BE2C (cell line): ENCODE results near the gene XRCC1.
A peak's percentile ranks its signal among the peaks of the same experiment; 100 is the strongest.

Source experiments
- DNase-seq: peaks from one replicate; pipeline ENCODE4 v3.0.0-alpha.2; 2020
- H3K27me3 ChIP-seq: fragments of 250-450 bp; sonication (Bioruptor Pico); 2 replicates; pipeline ENCODE4 v1.5.1; 2020; ENCODE audit warnings: mild to moderate bottlenecking
- H3K36me3 ChIP-seq: fragments of 250-450 bp; sonication (Bioruptor Pico); 2 replicates; pipeline ENCODE4 v1.5.1; 2020; ENCODE audit warnings: mild to moderate bottlenecking
- H3K4me1 ChIP-seq: fragments of 250-450 bp; sonication (Bioruptor Pico); 2 replicates; pipeline ENCODE4 v1.5.1; 2020
- H3K4me3 ChIP-seq: 2 replicates; pipeline ENCODE4 v1.5.1; 2011; ENCODE audit warnings: low read depth, low read length
- H3K9me3 ChIP-seq: fragments of 250-450 bp; sonication (Bioruptor Pico); 2 replicates; pipeline ENCODE4 v1.5.1; 2020
- TF ChIP-seq, protein P1 (sequence below): IDR thresholded peaks from 2 replicates; pipeline ENCODE4 v1.5.1; 2012; ENCODE audit warnings: mild to moderate bottlenecking, low read depth, low read length

The XRCC1 gene

GRCh38 chr19:43620061-43621001 is 45.0 kb upstream of the XRCC1 start:
- Histone ChIP-seq H3K4me1 (no peaks in the 10 kb centered on the region), H3K9me3 (no peaks in the 10 kb centered on the region), H3K36me3 (no peaks in the 10 kb centered on the region), H3K4me3 (peak overlapping the region; percentile 83), H3K27me3 (no peaks in the 10 kb centered on the region)
- TF ChIP-seq, protein P1, sequence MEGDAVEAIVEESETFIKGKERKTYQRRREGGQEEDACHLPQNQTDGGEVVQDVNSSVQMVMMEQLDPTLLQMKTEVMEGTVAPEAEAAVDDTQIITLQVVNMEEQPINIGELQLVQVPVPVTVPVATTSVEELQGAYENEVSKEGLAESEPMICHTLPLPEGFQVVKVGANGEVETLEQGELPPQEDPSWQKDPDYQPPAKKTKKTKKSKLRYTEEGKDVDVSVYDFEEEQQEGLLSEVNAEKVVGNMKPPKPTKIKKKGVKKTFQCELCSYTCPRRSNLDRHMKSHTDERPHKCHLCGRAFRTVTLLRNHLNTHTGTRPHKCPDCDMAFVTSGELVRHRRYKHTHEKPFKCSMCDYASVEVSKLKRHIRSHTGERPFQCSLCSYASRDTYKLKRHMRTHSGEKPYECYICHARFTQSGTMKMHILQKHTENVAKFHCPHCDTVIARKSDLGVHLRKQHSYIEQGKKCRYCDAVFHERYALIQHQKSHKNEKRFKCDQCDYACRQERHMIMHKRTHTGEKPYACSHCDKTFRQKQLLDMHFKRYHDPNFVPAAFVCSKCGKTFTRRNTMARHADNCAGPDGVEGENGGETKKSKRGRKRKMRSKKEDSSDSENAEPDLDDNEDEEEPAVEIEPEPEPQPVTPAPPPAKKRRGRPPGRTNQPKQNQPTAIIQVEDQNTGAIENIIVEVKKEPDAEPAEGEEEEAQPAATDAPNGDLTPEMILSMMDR: no peak
- no peak for DNase-seq

DNA sequence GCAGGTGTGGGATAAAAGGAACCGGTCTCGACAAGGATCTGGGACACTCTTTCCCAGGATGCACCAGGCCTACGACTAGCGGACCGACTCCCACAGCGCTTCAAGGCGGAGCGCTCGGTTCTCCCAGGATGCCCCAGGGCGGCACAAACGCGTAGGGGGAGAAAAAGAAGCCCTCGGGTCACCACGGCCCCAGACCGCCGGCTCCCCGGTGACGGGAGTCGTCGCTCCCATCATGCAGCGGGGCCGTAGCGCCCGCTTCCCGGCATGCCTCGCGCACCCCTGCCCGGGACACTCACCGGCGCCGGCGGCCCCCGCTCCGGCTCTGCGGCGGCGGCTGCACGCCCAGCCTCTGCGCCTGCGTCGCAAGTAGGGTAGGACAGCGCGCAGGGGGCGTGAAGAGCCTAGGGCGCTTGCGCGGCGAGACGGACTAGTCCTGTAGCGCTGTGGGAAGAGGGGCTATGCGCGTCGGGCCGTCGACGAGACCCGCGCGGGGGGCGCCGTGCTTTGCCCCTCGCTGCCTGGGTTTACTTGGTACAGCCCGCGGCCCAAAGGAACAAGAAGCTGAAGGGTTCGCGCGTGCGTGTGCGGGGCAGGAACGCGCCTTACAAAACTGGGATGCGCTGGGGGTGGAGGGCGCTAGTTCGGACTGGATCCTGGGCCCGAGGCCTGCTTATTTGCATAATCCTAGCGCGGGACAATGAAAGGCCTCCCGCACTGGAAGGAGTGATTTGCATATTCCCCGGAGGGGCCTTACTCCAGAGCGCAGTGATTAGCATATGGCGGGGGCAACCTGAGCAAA is 44.1 kb upstream of the XRCC1 start, which contains the start of gene ZNF428:
Gene ZNF428 (minus strand): TSS at position 368 of the 799 bp plus-strand sequence. CDS start 5,325 bp downstream, outside the sequence.
- Histone ChIP-seq H3K36me3 (no peaks in the 10 kb centered on the region), H3K4me3 (peak within 1 kb of the TSS; percentile 83), H3K9me3 (no peaks in the 10 kb centered on the region), H3K27me3 (no peaks in the 10 kb centered on the region), H3K4me1 (no peaks in the 10 kb centered on the region)
- DNase-seq: peak; percentile 93
- TF ChIP-seq, protein P1: no peak

- no peaks in the 10 kb centered on the region for H3K27me3 ChIP-seq
- H3K9me3 ChIP-seq: no peaks in the 10 kb centered on the region
- TF ChIP-seq, protein P1: no peak
- no peaks in the 10 kb centered on the region for H3K4me1 ChIP-seq
- peak overlapping the region; percentile 83 for H3K4me3 ChIP-seq
- peaks cover 3% of the 10 kb centered on the region; the same call in 1 of the 2 replicates for H3K36me3 ChIP-seq
- peak; percentile 58 for DNase-seq
Measured at GRCh38 chr19:43618921-43619261, 43.6 kb upstream of the XRCC1 start.

DNA sequence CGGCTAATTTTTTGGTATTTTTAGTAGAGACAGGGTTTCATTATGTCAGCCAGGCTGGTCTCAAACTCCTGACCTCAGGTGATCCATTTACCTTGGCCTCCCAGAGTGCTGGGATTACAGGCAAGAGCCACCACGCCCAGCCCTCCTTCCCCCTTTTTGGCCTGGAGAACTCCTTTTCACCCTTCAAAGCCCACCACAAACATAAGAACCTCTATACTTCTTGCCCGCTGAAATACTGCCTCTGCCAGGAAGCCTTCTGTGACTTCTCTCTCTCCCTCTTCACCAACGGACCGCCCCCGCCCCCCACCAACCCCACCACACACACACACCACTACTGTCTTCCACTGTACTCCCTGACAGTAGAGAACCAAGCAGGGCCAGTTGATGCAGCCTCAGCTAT is 41.6 kb upstream of the XRCC1 start:
- Histone ChIP-seq H3K4me1 (no peaks in the 10 kb centered on the region), H3K36me3 (peaks cover 16% of the 10 kb centered on the region), H3K9me3 (no peaks in the 10 kb centered on the region), H3K4me3 (no peak overlapping the region), H3K27me3 (no peaks in the 10 kb centered on the region)
- no peak for DNase-seq
- TF ChIP-seq, protein P1: no peak

DNA sequence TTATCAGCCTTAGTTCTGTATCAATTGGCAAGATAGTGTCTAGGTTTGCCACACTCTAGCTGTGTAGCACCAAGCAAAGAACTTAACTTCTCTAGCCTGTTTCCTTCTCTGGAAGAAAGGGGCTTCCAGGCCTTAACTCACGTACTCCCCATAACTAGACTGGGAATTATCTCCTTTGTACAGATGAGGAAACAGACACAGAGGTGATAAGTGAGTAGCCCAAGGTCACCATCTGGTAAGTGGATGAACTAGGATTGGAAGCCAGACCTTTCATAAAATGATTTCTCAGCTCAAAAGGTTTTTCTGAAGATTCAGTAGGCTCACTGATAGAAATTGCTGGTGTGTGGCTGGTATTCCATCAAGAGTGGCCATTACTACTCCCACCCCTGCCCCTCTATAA is 41.0 kb upstream of the XRCC1 start:
- peaks cover 22% of the 10 kb centered on the region for H3K36me3 ChIP-seq
- no peak overlapping the region for H3K4me3 ChIP-seq
- H3K27me3 ChIP-seq: no peaks in the 10 kb centered on the region
- no peak for DNase-seq
- TF ChIP-seq, protein P1: no peak
- H3K9me3 ChIP-seq: no peaks in the 10 kb centered on the region
- H3K4me1 ChIP-seq: no peaks in the 10 kb centered on the region
